Panc1 (cell line): ENCODE data around the gene PHLPP1. TPM values are rescaled to one million over a fixed set of nuclear protein-coding genes. Genes with fewer than 3 reads are reported as not detected.
"Not testable (repeated sequence)": the region's sequence is repeated elsewhere in the genome, so short reads cannot be mapped to it uniquely, and the experiment has no call there.

Experiments used
- ATAC-seq: fragments of 200-7000 bp; cut with Tn5 transposase; 2 replicates; pipeline ENCODE4 v1.9.1; 2020; ENCODE audit warnings: mild to moderate bottlenecking, moderate library complexity
- BruUV-seq: library from RNA; stranded (reverse); fragments of 400-500 nt; replicated peaks from 2 replicates; lab custom pipeline; 2021; lab: Mats Ljungman, UMichigan
- CTCF ChIA-PET: fragments of 300-600 bp; sonication (Branson Sonifier 250); formaldehyde crosslinking; loops from one replicate; lab custom pipeline; 2022; ENCODE audit warnings: antibody characterized with exemption; lab: Charles Lee
- POLR2A ChIA-PET: fragments of 300-600 bp; sonication (Branson Sonifier 250); formaldehyde crosslinking; loops from one replicate; lab custom pipeline; 2022; ENCODE audit warnings: antibody characterized with exemption; lab: Charles Lee
- DNase-seq: peaks from one replicate; pipeline ENCODE4 v3.0.0-alpha.2; 2010; ENCODE audit warnings: low read depth, low spot score
- H3K27ac ChIP-seq: 2 replicates; pipeline ENCODE4 v1.5.1; 2011; ENCODE audit warnings: mild to moderate bottlenecking, low read length, inconsistent platforms
- H3K27me3 ChIP-seq: fragments of 200-500 bp; sonication (Bioruptor generic); 2 replicates; pipeline ENCODE4 v1.6.0; 2014; ENCODE audit warnings: low read length, inconsistent platforms; ENCODE audit not compliant: control insufficient read depth, insufficient read depth
- H3K36me3 ChIP-seq: fragments of 200-500 bp; sonication (Bioruptor generic); 2 replicates; pipeline ENCODE4 v1.5.1; 2014; ENCODE audit warnings: inconsistent platforms, mild to moderate bottlenecking, low read length, moderate library complexity; ENCODE audit not compliant: control insufficient read depth, insufficient read depth
- H3K4me1 ChIP-seq: 2 replicates; pipeline ENCODE4 v1.5.1; 2011; ENCODE audit warnings: inconsistent platforms, mild to moderate bottlenecking, low read length, moderate library complexity; ENCODE audit not compliant: control insufficient read depth, insufficient read depth
- H3K4me3 ChIP-seq, 2 experiments: 2 replicates each; pipeline ENCODE4 v1.5.1; 2011 to 2012; ENCODE audit warnings: low read depth in 2 of 2, low read length in 2 of 2, mild to moderate bottlenecking in 2 of 2, inconsistent platforms in 1 of 2, moderate library complexity in 1 of 2
- H3K9me3 ChIP-seq: fragments of 200-500 bp; sonication (Bioruptor generic); 2 replicates; pipeline ENCODE4 v1.5.1; 2014; ENCODE audit warnings: low read depth, mild to moderate bottlenecking, inconsistent platforms, low read length, moderate library complexity; ENCODE audit not compliant: control insufficient read depth, insufficient read depth
- POLR2AphosphoS5 ChIP-seq: IDR thresholded peaks from 2 replicates; pipeline ENCODE4 v1.6.1; 2012; ENCODE audit warnings: mild to moderate bottlenecking, low read depth, low read length, moderate library complexity
- SIN3A ChIP-seq: IDR thresholded peaks from 2 replicates; pipeline ENCODE4 v1.6.1; 2012; ENCODE audit warnings: low read depth, mild to moderate bottlenecking, low read length, moderate library complexity, borderline replicate concordance; ENCODE audit not compliant: insufficient read depth
- TCF7L2 ChIP-seq: IDR thresholded peaks from 2 replicates; pipeline ENCODE4 v1.6.1; 2011; ENCODE audit warnings: mild to moderate bottlenecking, low read depth, low read length, inconsistent platforms
- in situ Hi-C: cut with HindIII; loops from 2 replicates; pipeline ENCODE4 v1.10.0; 2016; ENCODE audit warnings: low sequenced_read_pairs, low pct_unique_long_range_greater_than_20kb
- intact Hi-C: fragments of 100-400 bp; cut with micrococcal nuclease; formaldehyde crosslinking; loops from one replicate; pipeline ENCODE4 v1.10.0; 2022; ENCODE audit not compliant: unreplicated experiment
- total RNA-seq: library from RNA; stranded (reverse); gene quantifications from one replicate; pipeline ENCODE4 v1.2.1, GENCODE V29; 2021; ENCODE audit not compliant: unreplicated experiment
- TF ChIP-seq, protein P1 (sequence below), 2 experiments: IDR thresholded peaks; 2 replicates each; pipeline ENCODE4 v1.6.1; 2011 to 2012; ENCODE audit warnings: low read depth in 2 of 2, control low read depth in 1 of 2, low read length in 1 of 2, mild to moderate bottlenecking in 1 of 2, moderate library complexity in 1 of 2; ENCODE audit not compliant: insufficient read depth in 1 of 2
- TF ChIP-seq, protein P2 (sequence below): fragments of 450-650 bp; IDR thresholded peaks from 2 replicates; pipeline ENCODE4 v1.5.1; 2017; ENCODE audit warnings: mild to moderate bottlenecking

PHLPP1 gene
- total RNA-seq, 1 experiment from 2014 or later: 6.3 TPM

DNA sequence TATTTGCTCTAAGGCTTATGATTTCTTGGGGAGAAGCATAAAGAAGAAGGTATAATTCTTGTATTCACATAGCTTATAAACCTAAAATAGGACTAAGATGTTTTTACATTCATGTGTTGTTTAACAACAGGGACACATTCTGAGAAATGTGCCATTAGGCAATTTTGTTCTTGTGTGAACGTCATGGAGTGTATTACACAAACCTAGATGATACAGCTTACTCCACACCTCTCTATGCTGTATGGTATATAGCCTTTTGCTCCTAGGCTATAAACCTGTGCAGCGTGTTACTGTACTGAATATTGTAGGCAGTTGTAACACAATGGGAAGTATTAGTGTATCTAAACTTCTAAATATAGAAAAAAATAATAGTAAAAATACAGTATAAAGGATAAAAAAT is 92.1 kb downstream of the PHLPP1 start:
- no peak for DNase-seq
- TF ChIP-seq, protein P1, sequence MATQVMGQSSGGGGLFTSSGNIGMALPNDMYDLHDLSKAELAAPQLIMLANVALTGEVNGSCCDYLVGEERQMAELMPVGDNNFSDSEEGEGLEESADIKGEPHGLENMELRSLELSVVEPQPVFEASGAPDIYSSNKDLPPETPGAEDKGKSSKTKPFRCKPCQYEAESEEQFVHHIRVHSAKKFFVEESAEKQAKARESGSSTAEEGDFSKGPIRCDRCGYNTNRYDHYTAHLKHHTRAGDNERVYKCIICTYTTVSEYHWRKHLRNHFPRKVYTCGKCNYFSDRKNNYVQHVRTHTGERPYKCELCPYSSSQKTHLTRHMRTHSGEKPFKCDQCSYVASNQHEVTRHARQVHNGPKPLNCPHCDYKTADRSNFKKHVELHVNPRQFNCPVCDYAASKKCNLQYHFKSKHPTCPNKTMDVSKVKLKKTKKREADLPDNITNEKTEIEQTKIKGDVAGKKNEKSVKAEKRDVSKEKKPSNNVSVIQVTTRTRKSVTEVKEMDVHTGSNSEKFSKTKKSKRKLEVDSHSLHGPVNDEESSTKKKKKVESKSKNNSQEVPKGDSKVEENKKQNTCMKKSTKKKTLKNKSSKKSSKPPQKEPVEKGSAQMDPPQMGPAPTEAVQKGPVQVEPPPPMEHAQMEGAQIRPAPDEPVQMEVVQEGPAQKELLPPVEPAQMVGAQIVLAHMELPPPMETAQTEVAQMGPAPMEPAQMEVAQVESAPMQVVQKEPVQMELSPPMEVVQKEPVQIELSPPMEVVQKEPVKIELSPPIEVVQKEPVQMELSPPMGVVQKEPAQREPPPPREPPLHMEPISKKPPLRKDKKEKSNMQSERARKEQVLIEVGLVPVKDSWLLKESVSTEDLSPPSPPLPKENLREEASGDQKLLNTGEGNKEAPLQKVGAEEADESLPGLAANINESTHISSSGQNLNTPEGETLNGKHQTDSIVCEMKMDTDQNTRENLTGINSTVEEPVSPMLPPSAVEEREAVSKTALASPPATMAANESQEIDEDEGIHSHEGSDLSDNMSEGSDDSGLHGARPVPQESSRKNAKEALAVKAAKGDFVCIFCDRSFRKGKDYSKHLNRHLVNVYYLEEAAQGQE (IDR thresholded peaks at IDR 0.05; ENCODE audit: insufficient read depth in 1 of 2, low read depth in 2 of 2, low read length in 1 of 2): no peak
- TF ChIP-seq POLR2AphosphoS5 (no peak), TCF7L2 (no peak), SIN3A (no peak)
- TF ChIP-seq, protein P2, sequence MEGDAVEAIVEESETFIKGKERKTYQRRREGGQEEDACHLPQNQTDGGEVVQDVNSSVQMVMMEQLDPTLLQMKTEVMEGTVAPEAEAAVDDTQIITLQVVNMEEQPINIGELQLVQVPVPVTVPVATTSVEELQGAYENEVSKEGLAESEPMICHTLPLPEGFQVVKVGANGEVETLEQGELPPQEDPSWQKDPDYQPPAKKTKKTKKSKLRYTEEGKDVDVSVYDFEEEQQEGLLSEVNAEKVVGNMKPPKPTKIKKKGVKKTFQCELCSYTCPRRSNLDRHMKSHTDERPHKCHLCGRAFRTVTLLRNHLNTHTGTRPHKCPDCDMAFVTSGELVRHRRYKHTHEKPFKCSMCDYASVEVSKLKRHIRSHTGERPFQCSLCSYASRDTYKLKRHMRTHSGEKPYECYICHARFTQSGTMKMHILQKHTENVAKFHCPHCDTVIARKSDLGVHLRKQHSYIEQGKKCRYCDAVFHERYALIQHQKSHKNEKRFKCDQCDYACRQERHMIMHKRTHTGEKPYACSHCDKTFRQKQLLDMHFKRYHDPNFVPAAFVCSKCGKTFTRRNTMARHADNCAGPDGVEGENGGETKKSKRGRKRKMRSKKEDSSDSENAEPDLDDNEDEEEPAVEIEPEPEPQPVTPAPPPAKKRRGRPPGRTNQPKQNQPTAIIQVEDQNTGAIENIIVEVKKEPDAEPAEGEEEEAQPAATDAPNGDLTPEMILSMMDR: no peak
- Histone ChIP-seq H3K4me3 (no peak overlapping the region), H3K36me3 (no peaks in the 10 kb centered on the region), H3K9me3 (no peaks in the 10 kb centered on the region), H3K27me3 (no peaks in the 10 kb centered on the region), H3K4me1 (peaks cover 6% of the 10 kb centered on the region; the same call in 1 of the 2 replicates), H3K27ac (no peak overlapping the region)
- no peak for ATAC-seq
- in situ Hi-C loops: no loop called here
- intact Hi-C loops: no loop called here
- POLR2A ChIA-PET: no interaction called here
- BruUV-seq: no TSS peak
- CTCF ChIA-PET: no interaction called here

- no TSS peak for BruUV-seq
- H3K27ac ChIP-seq: no peak overlapping the region; the same call in 1 of the 2 replicates
- CTCF ChIA-PET: no interaction called here
Measured at GRCh38 chr18:62808123-62808522, 92.8 kb downstream of the PHLPP1 start.

GRCh38 chr18:62809445-62809844 is 94.1 kb downstream of the PHLPP1 start:
- in situ Hi-C loops, H3K27ac ChIP-seq, H3K4me3 ChIP-seq, intact Hi-C loops, H3K9me3 ChIP-seq, CTCF ChIA-PET, H3K4me1 ChIP-seq, DNase-seq, H3K36me3 ChIP-seq, H3K27me3 ChIP-seq, POLR2A ChIA-PET, ATAC-seq, BruUV-seq: not testable (repeated sequence)

More at GRCh38 chr18:62808123-62808522, 92.8 kb downstream of the PHLPP1 start:
- ATAC-seq: no peak
- POLR2A ChIA-PET: no interaction called here
- intact Hi-C loops: no loop called here
- no peak for DNase-seq
- in situ Hi-C loops: no loop called here
- Histone ChIP-seq H3K9me3 (no peaks in the 10 kb centered on the region), H3K4me3 (no peak overlapping the region), H3K27me3 (no peaks in the 10 kb centered on the region), H3K4me1 (peaks cover 6% of the 10 kb centered on the region; the same call in 1 of the 2 replicates), H3K36me3 (no peaks in the 10 kb centered on the region)
- TF ChIP-seq TCF7L2 (no peak), SIN3A (no peak), POLR2AphosphoS5 (no peak)
- TF ChIP-seq, protein P2: no peak
- TF ChIP-seq, protein P1 (IDR thresholded peaks at IDR 0.05; ENCODE audit: insufficient read depth in 1 of 2, low read depth in 2 of 2, low read length in 1 of 2): no peak
